Measurements from ENCODE around the gene KRTAP9-8.
"Not testable (repeated sequence)": the region's sequence is repeated elsewhere in the genome, so short reads cannot be mapped to it uniquely, and the experiment has no call there.

KRTAP9-8 gene

DNA sequence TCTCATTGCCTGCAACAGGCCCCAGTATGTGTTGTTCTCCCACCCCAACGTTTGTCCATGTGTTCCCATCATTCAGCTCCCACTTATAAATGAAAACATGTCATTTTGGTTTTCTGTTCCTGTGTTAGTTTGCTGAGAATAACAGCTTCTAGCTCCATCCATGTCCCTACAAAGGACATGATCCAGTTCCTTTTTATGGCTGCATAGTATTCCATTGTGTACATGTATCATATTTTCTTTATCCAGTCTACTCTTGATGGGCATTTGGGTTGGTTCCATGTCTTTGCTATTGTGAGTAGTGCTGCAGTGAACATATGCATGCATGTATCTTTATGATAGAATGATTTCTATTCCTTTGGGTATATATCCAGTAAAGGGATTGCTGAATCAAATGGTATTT, 22.1 kb upstream of the KRTAP9-8 start:
- DNase-seq (ENCODE audit: low read depth) = no peak
- TF ChIP-seq, protein P1, sequence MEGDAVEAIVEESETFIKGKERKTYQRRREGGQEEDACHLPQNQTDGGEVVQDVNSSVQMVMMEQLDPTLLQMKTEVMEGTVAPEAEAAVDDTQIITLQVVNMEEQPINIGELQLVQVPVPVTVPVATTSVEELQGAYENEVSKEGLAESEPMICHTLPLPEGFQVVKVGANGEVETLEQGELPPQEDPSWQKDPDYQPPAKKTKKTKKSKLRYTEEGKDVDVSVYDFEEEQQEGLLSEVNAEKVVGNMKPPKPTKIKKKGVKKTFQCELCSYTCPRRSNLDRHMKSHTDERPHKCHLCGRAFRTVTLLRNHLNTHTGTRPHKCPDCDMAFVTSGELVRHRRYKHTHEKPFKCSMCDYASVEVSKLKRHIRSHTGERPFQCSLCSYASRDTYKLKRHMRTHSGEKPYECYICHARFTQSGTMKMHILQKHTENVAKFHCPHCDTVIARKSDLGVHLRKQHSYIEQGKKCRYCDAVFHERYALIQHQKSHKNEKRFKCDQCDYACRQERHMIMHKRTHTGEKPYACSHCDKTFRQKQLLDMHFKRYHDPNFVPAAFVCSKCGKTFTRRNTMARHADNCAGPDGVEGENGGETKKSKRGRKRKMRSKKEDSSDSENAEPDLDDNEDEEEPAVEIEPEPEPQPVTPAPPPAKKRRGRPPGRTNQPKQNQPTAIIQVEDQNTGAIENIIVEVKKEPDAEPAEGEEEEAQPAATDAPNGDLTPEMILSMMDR (IDR thresholded peaks at IDR 0.05; ENCODE audit: low read length, missing control alignments) = no peak
- H3K4me3 ChIP-seq (replicated peaks; ENCODE audit: low read depth, low read length) = no peak overlapping the region

DNA sequence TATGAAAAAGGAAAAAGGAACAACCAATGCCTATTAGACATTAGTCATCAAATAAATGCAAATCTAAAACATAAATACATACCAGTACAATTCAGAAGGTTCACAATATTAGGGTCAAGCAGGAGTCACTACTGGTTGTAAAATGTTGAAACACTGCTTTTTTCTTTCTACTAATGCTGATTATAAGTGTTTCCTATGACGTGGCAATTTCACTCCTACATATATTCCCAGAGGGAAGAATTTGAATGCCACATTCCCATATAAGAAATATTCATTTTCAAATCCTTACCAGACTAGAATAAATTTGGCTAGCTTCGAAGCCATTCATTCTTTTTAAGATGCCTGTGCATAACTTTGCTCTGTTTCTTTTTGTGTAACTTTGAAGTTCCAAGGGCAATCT, 14.0 kb upstream of the KRTAP9-8 start:
- H3K4me3 ChIP-seq (replicated peaks; ENCODE audit: low read depth, low read length) = no peak overlapping the region
- TF ChIP-seq, protein P1 (IDR thresholded peaks at IDR 0.05; ENCODE audit: low read length, missing control alignments) = no peak
- peak; percentile 20 for DNase-seq (ENCODE audit: low read depth)

DNA sequence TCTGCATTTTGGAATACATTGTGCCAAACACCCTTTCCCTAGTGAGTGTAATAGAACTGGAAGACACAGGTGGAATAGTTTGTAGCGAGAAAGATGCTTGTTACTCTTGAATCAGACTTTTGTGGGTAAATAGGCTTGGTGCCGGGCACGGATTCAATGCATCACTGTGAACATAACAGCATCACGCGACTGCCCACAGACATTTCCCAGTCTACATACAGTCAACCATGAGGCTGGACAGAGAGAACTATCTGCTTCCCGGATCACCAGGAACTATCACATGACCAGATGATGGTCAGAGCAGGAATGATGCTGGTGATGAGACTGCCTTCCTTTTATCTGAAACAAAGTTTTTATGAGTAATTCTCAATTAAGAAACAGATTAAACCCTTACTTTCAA, 11.7 kb upstream of the KRTAP9-8 start:
- TF ChIP-seq, protein P1 (IDR thresholded peaks at IDR 0.05; ENCODE audit: low read length, missing control alignments) = no peak
- no peak for DNase-seq (ENCODE audit: low read depth)
- no peak overlapping the region for H3K4me3 ChIP-seq (replicated peaks; ENCODE audit: low read depth, low read length)

DNA sequence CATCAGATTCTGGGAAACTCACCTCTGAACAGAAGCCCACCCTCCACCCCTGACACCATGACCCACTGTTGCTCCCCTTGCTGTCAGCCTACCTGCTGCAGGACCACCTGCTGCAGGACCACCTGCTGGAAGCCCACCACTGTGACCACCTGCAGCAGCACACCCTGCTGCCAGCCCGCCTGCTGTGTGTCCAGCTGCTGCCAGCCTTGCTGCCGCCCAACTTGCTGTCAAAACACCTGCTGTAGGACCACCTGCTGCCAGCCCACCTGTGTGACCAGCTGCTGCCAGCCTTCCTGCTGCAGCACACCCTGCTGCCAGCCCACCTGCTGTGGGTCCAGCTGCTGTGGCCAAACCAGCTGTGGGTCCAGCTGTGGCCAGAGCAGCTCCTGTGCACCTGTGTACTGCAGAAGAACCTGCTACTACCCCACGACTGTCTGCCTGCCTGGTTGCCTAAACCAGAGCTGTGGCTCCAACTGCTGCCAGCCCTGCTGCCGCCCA, 11.2 kb upstream of the KRTAP9-8 start, which contains the start of gene KRTAP9-2:
Gene KRTAP9-2 (plus strand): TSS at position 51 of the 498 bp plus-strand sequence. CDS start 7 bp downstream, at position 58.
- H3K4me3 ChIP-seq (replicated peaks; ENCODE audit: low read depth, low read length); DNase-seq (ENCODE audit: low read depth): not testable (repeated sequence)

DNA sequence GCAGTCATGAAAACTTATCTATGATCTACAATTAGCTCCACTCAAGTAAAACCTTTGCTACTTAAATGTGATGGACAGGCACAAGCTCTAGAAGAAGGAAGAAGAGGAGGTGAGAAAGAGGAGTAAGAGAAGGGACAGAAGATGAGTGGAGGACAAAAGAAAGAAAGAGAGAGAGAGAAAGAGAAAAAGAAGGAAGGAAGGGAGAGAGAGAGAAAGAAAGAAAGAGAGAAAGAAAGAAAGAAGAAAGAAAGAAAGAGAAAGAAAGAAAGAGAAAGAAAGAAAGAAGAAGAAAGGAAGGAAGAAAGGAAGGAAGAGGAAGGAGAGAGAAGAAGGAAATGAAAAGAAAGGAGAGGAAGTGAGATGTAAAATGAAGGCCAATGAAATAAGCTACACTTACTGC, 7.7 kb upstream of the KRTAP9-8 start:
- TF ChIP-seq, protein P1 (IDR thresholded peaks at IDR 0.05; ENCODE audit: low read length, missing control alignments) = no peak
- no peak overlapping the region for H3K4me3 ChIP-seq (replicated peaks; ENCODE audit: low read depth, low read length)
- no peak for DNase-seq (ENCODE audit: low read depth)

DNA sequence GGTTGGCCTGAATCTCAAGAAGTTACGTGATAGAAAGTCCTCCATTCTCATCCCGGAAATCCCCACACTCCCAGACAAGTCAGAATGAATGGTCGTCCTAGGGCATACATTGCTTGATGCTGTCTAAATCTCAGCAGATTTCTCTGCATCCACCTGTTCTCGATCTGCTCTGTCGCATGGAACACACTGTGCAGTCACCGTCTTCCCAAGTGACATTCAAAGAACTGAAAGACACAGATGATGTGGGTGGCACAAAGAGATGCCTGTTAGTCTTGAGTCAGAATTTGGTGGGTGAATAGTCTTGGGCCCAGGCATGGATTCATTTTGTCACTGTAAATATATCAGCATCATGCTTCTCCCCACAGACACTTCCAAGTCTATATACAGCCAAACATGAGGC, 6.1 kb upstream of the KRTAP9-8 start:
- TF ChIP-seq, protein P1 (IDR thresholded peaks at IDR 0.05; ENCODE audit: low read length, missing control alignments) = no peak
- H3K4me3 ChIP-seq (replicated peaks; ENCODE audit: low read depth, low read length) = no peak overlapping the region
- DNase-seq (ENCODE audit: low read depth) = no peak

DNA sequence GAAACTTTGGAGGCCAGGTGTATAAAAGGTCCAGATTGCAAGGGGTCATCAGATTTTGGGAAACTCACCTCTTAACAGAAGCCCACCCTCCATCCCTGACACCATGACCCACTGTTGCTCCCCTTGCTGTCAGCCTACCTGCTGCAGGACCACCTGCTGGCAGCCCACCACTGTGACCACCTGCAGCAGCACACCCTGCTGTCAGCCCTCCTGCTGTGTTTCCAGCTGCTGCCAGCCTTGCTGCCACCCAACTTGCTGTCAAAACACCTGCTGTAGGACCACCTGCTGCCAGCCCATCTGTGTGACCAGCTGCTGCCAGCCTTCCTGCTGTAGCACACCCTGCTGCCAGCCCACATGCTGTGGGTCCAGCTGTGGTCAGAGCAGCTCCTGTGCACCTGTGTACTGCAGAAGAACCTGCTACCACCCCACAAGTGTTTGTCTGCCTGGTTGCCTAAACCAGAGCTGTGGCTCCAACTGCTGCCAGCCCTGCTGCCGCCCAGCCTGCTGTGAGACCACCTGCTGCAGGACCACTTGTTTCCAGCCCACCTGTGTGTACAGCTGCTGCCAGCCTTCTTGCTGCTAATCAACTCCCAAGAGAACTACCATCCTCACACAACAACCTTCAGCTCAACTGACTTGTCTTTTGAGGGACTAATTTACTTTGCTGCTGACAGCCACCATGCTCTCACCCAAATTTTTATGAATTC, 5.2 kb upstream of the KRTAP9-8 start, which contains the start of gene KRTAP9-3:
Gene KRTAP9-3 (plus strand): TSS at position 51 of the 707 bp plus-strand sequence. CDS start 53 bp downstream, at position 104.
- not testable (repeated sequence) for DNase-seq (ENCODE audit: low read depth); H3K4me3 ChIP-seq (replicated peaks; ENCODE audit: low read depth, low read length)

DNA sequence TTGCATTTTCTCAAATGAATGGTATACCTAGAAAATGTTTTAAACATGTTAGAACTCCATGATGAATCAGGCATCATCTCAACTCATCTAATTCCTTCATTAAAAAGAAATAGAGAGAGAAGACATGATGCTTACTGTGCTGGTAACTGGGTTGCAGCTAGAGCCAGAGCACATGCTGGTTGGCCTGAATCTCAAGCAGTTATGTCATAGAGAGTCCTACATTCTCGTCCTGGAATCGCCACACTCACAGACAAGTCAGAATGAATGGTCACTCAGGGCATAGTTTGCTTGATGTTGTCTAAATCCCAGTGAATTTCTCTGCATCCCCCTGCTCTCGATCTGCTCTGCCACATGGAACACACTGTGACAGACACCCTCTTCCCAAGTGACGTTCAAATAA, 683 bp upstream of the KRTAP9-8 start:
- DNase-seq (ENCODE audit: low read depth); H3K4me3 ChIP-seq (replicated peaks; ENCODE audit: low read depth, low read length): not testable (repeated sequence)

DNA sequence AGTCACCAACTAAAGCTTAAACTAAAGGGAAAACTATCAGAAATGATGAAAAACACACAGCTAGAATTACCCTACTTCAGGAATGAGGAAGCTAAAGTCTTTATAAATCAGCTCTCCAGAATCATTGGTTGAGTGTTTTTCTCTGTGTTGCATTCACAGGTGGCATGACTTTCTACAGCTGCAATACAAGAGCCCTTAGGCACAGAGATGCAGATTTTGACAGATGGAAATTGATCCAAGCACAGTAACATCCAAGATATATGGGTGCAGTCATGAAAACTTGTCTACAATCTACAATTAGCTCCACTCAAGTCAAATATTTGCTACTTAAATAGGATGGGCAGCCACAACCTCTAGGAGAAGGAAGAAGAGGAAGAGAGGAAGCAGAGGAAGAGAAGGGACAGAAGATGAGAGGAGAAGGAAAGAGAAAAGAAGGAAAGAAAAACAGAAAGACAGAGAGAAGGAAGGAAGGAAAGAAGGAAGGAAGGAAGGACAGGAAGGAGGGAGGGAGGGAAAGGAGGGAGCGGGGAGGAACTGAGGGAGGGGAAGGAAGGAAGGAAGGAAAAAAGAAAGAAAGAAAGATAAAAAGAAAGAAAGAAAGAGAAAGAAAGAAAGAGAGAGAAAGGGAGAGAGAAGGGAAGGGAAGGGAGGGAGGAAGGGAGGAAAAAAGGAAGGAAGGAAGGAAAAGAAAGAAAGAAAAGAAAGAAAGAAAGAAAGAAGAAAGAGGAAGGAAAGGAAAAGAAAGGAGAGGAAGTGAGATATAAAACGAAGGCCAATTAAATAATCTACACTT, 9.4 kb downstream of the KRTAP9-8 start:
- not testable (repeated sequence) for DNase-seq (ENCODE audit: low read depth); H3K4me3 ChIP-seq (replicated peaks; ENCODE audit: low read depth, low read length)

DNA sequence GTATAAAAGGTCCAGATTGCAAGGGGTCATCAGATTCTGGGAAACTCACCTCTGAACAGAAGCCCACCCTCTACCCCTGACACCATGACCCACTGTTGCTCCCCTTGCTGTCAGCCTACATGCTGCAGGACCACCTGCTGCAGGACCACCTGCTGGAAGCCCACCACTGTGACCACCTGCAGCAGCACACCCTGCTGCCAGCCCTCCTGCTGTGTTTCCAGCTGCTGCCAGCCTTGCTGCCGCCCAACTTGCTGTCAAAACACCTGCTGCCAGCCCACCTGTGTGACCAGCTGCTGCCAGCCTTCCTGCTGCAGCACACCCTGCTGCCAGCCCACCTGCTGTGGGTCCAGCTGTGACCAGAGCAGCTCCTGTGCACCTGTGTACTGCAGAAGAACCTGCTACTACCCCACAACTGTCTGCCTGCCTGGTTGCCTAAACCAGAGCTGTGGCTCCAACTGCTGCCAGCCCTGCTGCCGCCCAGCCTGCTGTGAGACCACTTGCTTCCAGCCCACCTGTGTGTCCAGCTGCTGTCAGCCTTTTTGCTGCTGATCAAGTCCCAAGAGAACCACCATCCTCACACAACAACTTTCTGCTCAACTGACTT, 11.9 kb downstream of the KRTAP9-8 start, which contains the start of gene KRTAP9-4:
Gene KRTAP9-4 (plus strand): TSS at position 51 of the 604 bp plus-strand sequence. CDS start 34 bp downstream, at position 85.
- H3K4me3 ChIP-seq (replicated peaks; ENCODE audit: low read depth, low read length); DNase-seq (ENCODE audit: low read depth): not testable (repeated sequence)
